ENCODE measurements around the gene GREM1. TPM values are rescaled to one million over a fixed set of nuclear protein-coding genes. Genes with fewer than 3 reads are reported as not detected.

The GREM1 gene
- under 1 TPM; 0.12 to 0.20 (median 0.14) TPM for polyA plus RNA-seq (ENCODE audit: insufficient read length in 3 of 3)

DNA sequence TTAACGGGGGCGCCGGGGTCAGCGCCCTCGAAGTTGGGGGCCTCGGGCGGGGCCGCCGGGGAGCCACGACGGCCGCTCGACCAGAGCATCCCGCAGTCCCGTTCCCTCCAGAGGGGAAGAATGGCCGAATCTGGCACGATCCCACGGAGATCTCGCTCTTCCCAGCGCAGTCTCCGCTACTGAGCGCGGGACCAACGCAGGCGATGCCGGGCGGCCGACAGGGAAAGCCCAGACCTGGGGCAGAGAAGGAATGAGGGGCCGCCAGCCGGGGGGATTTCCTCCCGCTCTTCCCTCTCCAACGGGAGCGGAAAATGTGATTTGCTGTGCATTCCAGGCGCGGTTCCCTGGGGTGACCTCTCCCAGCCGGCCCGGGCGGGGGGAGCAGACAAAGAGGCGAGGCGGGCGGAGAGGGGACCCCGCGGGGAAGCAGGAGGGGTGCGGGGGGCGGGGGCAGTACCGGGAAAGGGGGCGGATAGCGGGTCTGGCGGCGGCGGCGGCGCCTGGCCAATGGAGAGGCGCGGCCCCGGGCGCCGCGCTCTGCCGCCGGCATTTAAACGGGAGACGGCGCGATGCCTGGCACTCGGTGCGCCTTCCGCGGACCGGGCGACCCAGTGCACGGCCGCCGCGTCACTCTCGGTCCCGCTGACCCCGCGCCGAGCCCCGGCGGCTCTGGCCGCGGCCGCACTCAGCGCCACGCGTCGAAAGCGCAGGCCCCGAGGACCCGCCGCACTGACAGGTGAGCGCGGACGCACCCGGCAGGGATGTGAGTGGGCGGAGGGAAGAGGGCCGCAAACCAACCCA is at the start of gene GREM1:
Gene GREM1, plus strand, starts transcription at position 579 of the 801 bp plus-strand sequence. CDS start 12,687 bp downstream, outside the sequence.
- DNase-seq (ENCODE audit: low read depth in 3 of 3, low spot score in 2 of 3) = no peak

DNA sequence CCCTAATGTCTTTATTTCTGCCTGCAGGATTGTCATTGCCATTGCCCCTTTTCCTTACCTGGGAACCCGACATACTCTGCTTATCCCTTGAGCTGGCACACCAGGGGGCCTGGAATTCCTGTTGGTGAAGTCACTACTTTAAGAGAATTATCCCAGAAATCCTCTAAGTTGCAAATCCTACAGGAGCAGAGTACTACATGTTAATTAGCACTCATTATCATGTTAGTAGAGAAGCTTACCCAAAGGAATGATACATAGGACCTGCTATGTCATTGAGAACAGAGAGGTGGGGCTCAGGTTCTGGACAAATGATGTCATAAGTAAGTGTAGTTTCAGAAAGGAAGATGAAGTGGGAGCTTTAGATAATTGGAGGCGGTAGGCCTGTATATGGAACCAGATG is 48.9 kb upstream of the GREM1 start:
- no peak for DNase-seq (ENCODE audit: low read depth in 3 of 3, low spot score in 2 of 3)

DNA sequence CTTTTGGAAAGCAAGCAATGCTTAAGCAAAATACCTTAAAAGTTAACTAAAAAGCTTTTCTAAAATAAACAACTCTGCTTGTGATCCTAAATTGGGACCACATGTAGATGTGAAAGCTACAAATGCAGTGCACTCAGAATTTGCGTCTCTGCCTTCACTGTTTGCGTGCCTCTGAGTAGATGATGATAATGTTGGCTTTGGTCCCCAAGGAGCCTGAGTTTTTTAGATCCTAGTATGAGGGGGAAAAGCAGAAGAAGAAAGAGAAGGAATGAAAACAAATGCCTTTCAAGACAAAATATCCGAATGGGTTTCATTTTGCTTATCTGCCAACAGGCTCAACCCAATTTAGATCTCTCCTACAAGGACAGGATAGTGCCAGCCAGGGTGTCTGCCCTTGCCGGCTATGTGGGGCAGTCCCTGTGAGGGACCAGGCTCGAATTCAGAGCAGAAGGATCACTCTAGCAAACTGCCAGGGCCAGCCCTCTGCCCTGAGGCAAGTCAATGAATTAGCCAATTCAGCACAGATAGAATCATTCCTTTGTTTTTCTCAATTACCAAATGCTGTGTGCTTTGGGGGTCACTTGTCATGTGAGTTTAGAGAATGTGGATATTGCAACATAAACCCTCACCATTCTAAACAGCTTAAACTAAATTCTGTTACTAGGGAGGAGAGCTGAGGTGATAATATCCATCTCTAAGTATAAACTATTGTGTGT is 47.8 kb upstream of the GREM1 start:
- DNase-seq (ENCODE audit: low read depth in 3 of 3, low spot score in 2 of 3) = no peak

DNA sequence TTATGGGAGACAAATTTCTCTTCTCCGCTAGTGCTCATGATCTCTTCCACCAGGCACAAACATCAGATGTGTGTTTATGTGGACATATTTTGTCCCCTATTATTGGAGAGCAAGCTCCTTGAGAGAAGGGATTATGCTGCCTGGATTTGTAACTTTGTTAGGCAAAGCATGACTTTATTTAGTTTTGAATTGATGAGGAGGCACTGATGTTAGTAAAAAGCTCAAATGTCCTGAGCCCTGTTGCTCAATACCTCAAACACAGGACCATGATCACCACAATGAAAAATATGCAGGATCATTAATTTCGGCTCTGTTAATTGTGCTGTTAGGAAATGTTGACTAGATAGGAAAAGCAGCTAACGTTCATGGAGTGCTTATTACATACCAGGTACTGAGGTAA is 47.2 kb upstream of the GREM1 start:
- DNase-seq (ENCODE audit: low read depth in 3 of 3, low spot score in 2 of 3) = no peak

DNA sequence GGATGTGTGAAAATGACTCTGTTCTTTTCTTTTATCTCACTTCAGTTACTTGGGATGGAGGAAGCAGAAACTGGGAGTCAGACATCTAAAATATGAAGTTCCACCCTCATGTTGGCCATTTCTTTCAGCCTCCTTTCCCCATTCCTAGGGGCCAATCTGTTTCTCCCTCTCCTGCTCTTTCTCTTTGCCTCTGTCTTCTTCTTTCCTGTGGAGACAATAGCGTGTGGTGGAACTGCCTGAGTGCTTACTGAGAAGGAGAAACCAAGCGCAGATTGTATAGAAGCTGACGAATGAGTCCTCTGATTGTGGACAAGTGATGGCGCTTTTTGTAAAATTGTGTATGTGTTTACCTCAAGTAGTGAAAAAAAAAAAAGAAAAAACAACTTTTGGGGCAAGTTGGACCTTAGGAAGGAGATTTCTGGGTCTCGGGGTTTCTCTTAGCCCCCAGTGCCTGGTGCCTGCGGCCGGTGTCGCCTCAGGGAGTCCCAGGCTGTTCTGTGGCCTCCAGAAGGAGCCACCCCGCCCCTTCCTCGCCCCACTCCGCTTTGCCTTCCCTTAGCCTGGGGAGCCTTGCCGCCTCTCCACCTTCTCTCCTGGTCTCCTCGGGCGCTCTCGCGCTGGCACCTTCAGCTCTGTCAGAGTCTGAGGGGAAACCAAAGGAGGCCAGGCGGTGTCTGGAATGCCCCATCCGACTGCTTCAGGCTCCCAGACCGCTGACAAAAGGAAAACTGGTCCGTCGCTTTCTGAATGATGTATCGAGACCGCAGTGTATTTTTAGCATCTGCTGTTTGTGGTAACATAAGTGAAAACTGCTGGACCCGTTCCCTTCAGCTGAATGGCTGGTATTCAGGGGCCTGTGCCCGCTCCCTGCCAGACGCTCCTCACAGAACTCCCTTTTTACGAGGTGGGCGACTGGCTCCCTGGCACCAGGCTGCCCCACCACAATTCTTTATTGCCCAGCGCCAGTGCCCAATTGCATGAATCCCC is 46.2 kb upstream of the GREM1 start:
- no peak for DNase-seq (ENCODE audit: low read depth in 3 of 3, low spot score in 2 of 3)

DNA sequence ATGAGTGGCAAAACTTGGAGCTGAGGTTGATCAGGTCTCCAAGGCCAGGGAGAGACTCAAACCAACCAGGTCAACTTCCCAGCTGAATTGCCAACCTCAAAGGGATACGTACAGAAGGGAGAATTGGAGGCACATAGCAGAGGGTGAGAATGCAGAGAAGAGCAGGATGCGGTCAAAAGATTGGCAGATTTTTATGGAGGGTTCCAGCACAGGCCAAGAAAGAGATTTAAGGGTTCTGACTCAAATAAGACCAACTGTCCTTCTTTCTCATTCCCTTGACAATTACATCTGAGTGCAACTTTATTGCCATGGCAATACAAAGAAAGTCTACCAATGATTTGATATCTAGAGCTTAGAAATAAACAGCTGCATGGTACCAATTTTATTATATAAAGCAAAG is 43.1 kb upstream of the GREM1 start:
- no peak for DNase-seq (ENCODE audit: low read depth in 3 of 3, low spot score in 2 of 3)

DNA sequence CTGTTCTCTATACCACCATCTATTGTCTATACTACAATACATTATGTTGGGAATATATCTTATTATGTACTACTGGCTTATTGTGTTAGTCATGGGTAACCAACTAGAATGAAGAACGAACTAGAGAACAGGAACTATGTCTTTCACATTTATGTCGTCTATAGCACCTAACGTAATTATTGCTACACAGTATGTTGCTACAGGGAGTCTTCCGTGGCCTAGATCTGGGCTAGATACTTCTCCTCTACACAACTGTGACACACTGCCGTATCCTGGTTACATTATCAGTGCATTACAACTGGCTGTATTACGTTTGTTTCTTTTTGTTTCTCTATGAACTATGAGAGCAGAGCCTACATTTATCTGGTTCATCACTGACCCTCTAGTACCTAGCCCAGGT is 42.3 kb upstream of the GREM1 start:
- DNase-seq (ENCODE audit: low read depth in 3 of 3, low spot score in 2 of 3) = no peak

DNA sequence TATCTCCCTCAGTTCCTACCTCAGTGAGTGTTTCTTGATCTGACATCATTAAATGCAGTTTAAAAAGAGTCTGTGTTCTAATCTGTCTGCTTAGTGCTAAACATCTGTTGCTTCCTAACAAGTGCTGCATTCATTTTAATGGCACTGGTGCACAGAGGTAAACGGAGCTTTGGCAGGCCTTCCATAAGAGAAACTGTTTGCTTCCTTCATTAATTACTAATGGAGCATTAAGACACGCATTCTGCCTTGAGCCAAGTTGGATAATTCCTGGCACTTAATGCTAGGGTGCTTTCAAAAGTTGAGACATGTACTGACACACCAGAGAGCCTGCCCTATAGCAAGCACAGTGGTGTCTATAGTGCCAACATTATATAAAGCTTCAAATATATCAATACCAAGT is 41.6 kb upstream of the GREM1 start:
- DNase-seq (ENCODE audit: low read depth in 3 of 3, low spot score in 2 of 3) = no peak

DNA sequence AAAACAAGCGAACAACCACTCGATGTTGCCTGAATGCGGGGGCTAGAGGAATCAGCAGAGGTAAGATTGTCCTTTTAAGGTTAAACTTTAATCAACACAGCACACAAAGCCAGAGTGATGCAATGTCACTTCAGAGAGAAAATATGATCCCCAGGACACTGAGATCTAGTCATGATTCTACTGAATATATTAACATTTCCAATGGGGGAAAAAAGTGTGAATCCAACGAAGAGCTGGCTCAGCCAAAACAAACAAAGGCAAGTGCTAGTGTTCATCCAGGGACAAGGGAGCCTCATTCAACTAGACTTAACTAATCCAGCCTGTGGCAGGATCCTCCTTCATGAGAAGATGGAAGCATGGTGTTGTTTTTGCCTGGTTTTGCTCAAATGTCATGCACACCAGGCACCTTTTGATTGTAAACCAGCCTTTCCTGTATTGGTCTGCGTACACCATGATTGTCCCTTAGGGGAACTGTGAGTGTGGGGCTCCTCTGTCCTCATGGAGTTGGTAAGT is 40.5 kb upstream of the GREM1 start:
- DNase-seq (ENCODE audit: low read depth in 3 of 3, low spot score in 2 of 3) = no peak

DNA sequence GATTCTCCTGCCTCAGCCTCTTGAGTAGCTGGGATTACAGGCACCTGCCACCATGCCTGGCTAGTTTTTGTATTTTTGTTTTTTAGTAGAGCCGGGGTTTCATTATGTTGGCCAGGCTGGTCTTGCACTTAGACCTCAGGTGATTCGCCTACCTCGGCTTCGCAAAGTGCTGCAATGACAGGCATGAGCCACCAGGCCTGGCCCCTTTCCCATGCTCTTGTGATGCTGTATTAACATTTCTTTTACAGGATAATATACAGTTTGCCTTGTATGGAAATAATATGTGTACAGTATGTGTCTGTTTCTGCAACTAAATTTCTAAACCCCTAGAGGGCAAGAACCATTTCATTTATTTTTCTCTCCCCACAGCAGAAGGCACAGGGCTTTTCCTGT is 38.5 kb upstream of the GREM1 start:
- DNase-seq (ENCODE audit: low read depth in 3 of 3, low spot score in 2 of 3) = no peak

DNA sequence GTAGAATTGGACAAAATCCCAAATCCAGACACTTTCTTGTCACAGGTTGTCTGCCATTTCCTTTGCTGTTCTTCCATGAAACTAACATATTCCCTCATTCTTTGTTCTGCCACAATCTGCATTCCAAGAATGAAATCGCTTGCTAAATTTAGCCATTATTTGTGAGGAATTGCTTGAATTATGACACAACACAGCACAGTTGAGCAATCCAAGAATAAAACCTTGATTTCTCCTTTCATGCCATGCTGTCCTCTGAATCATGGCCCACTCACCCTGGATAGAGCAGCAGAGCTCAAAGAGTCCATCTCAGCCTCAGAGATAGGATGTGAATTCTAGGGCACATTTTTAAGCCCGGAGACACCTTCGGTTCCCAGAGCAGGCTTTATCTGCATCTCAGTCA is 35.2 kb upstream of the GREM1 start:
- no peak for DNase-seq (ENCODE audit: low read depth in 3 of 3, low spot score in 2 of 3)

DNA sequence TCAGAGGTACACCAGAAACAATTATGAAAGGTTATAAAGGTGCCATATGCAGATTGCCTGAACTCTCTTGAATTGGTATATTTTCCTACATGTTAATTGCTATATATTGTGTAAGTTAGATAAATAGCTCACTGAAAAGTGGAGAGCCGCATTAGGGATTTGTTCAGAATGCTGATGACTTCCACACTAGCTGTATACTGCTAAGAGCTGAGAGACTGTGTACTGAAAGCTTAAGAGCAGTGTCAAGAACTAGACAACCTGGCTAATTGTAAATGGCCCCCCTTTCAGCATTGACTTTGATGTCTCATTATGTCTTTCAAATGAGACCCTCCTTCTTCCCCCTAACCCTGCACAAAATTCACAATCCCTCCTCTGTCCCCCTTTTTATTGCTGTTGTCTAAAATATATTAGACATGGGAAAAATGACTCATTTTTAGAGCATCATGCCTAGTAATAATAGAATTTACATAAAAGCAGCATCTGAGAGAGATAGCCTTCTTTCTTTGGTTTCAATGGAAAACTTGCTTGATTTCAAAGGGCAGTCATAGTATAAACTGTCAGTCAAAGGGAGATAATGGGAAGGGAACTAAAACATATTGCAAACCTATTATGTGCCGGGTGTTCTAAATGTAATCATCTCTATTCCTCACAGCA is 34.7 kb upstream of the GREM1 start:
- no peak for DNase-seq (ENCODE audit: low read depth in 3 of 3, low spot score in 2 of 3)

DNA sequence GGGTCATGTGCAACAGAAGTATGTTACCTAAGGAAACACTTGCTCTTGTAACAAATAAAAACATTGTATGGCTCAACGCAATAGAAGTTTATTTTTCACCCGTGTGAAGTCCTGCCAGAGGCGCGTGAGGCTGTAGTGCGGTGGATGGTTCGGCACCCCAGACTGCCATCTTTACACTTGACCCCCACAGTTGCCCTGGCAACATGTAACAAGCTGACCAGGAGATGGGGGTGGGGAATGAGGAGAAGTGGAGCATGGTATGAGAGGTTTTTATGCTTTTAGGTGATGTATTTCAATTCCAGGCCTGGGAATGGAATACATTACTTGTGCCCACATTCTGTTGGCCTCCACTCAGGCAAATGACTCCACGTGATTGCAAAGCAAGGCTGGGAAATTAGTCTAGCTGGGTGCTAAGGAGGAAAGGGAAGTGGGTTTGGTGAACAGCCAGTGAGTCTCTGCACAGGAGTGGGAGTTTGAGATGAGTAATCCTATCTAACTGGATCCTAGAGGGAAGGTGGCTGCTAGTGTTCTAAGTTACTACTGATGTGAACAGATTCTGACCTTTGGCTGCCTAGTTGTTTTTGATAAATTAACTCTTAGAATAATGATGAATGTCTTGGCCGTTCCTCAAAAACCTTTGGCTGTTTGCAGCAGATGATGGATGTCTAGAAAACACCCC is 33.8 kb upstream of the GREM1 start:
- DNase-seq (ENCODE audit: low read depth in 3 of 3, low spot score in 2 of 3) = no peak

DNA sequence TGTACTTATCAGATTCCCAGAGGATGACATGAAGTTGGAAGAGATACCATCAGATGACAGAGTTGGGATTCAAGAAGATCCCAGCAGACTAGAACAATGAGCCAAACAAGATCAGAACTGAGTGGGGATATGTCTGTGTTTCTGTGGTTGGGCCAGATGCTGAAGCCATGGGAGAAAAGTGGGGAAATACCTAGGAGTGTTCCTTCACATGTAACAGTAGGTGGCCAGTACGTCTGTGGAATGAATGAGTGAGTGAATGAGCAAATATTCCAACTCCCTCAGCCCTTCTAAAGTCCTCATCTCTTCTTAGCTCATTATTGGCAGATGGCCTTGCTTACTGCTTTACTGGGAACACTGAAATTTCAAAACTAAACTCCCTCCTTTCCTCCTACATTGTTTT is 32.2 kb upstream of the GREM1 start:
- no peak for DNase-seq (ENCODE audit: low read depth in 3 of 3, low spot score in 2 of 3)

DNA sequence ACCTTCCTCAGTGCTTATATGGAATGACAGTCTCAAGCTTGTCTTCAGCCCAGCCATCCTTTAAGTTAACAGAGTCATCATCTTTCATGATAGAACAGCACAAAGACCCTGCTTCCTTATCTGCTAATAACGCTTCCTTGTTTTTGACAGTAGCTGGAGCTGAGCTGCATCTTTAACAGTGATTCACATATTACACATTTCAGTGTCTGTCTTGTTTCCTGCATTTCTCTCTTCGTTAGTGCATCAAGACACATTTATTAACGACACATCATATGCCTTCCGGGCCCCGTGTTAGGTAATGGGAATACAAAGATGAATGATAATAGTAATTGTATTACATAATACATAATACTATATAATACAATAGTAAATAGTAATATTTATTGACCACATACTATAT is 30.2 kb upstream of the GREM1 start:
- DNase-seq (ENCODE audit: low read depth in 3 of 3, low spot score in 2 of 3) = no peak

DNA sequence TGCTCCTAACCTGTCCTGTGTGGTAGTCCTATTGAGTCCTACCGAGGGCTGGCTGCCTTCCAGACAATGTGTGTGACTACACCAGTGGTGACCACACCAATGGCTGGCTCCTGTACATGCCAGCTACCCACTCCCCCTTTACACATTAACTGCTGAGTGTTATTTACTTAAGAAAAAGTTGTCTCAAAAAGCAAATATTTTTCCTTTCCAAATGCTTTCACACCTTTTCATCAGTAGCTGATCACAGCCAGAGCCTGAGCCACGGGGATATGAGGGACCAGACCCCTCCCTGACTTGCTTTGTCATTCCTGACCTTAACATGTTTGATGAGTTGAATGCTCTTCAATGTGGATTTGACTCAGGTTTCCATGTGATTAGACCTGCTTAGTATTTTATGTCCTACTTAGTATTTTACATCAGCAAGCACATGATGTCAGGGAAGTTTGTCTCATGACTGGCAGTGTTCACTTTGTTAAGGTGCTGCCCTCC is 29.6 kb upstream of the GREM1 start:
- no peak for DNase-seq (ENCODE audit: low read depth in 3 of 3, low spot score in 2 of 3)

DNA sequence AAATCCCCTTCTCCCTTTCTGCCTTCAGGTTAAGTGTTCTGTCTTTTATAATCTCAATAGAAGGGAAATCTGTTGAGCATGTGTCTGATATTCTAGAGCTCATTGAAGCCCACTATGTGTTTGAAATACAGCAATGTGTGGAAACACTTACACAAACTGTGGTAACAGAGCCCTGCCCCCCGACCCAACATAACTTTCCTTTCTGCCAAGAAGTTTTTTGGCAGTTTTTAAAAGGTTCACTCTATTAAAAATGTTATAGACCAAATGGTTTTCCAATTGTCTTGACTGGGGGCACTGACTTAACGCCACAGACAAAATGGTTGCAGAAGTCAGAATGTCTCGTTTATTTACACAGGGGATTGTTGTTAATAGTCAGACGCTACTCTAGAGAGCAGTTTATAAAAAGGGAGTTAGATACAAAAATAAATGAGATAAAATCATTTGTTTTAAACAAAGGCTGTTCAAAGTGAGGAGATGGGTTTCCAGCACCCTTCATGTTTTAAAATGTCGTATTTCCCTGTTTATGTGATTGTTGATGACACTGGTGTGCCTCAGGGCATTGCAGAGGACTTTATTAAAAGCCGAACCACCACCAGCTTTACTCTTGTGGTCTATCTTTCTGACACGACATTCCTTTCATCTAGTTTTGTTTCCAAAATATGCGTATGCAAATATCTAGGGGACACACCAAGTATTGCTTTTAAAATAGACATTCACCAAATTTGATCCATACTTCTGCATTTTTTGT is 26.7 kb upstream of the GREM1 start:
- DNase-seq (ENCODE audit: low read depth in 3 of 3, low spot score in 2 of 3) = no peak

DNA sequence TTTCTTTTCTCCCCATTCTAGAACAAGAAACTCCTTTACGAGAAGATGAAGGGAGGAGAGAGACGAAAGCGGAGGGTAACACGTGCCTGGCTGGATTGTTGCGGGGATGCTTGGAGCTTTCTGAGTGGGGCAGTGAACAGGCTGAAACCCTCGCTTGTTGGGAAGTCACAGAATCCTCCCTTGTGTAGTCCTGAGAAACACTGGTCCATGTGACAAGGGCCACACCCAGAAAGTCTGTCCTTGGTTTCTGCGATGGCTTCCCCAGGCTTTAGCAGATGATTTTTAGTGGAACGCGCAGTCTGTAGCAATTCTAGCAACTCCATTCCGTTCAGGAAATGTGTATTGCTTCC is 26.1 kb upstream of the GREM1 start:
- no peak for DNase-seq (ENCODE audit: low read depth in 3 of 3, low spot score in 2 of 3)

DNA sequence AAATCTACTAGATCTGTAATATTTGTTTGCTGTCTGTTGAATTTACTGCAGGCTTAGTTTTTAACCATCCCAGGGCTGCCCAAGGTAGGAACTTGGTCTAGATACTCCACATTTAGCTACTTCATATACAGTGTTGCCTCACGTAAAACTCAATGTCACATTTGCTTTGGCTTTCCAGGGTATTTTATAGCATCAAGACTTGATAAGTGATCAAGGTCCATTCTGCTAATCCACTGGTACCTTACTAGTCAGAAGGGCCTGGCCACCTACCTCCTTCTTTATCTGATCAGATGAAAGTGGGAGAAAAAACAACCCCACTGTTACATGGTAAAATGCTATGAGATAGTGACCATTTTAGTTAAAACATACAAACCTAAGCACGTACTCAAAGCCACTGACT is 25.5 kb upstream of the GREM1 start:
- DNase-seq (ENCODE audit: low read depth in 3 of 3, low spot score in 2 of 3) = no peak

All from right renal cortex interstitium (tissue), 3 donors.